GM19372 (cell line): ENCODE measurements around the gene SHE.

Experiments used
- ATAC-seq: cut with Tn5 transposase; IDR thresholded peaks from one replicate; pipeline ENCODE4 v1.9.1; 2021; ENCODE audit warnings: mild to moderate bottlenecking, low read depth, moderate library complexity; ENCODE audit not compliant: unreplicated experiment

The SHE gene

DNA sequence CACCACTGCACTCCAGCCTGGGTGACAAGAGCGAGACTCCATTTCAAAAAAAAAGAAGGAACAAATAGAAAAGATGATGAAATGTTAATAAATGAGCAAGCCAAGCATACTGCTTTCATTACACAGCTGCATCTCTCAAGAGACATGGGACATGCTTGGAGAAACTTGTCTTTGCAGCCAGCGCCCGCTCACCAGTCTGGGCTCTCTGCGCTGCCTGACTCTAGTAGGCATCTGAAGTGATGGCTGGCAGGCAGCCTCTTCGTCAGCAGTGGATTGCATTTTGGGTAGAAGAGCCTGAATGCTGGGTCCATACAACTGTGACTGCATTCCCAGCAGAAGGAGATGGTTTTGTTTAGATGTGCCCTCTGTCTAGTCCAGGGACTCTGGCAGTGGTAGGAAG, 49.1 kb downstream of the SHE start:
- ATAC-seq, result no peak

GRCh38 chr1:154448331-154448811, 53.8 kb downstream of the SHE start:
- no peak for ATAC-seq

- ATAC-seq, result no peak
These were observed 55.4 kb downstream of the SHE start for GRCh38 chr1:154446789-154447188.

GRCh38 chr1:154446292-154446691, 55.9 kb downstream of the SHE start:
- ATAC-seq, result no peak

GRCh38 chr1:154445040-154445472, 57.2 kb downstream of the SHE start:
- no peak for ATAC-seq

DNA sequence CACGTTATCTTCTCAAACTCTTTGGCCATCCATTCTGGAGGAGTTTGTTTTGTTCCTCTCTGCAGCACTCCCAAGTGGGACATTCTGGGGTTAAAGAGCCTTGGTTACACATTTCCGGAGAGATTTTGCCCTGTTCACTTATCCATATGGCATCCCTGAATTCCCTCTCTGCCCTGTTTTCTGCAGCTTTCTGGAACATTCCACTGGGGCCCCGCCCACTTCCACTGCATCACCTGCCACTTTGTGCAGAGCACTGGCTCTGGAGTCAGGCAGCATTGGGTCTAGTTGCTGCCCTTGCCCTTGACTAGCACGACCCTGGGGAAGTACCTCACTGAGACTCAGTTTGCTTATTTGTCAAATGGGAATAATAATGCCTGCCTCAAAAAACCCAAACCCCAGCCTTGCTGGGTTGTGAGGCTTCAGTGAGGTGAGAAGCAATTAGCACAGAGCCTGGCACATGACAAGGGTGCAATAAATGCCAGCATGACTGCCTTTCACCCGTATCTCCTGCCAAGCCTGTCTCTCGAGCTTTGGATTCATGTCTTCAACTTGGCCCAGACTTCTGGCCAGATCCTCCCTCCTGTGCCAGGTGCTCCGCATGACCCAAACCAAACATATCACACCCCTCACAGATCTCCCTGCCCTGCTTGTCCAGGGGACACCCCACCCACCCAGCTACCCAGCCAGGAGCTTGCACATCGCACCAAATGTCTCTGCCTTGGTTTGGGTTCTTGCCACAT, 58.8 kb downstream of the SHE start:
- no peak for ATAC-seq

DNA sequence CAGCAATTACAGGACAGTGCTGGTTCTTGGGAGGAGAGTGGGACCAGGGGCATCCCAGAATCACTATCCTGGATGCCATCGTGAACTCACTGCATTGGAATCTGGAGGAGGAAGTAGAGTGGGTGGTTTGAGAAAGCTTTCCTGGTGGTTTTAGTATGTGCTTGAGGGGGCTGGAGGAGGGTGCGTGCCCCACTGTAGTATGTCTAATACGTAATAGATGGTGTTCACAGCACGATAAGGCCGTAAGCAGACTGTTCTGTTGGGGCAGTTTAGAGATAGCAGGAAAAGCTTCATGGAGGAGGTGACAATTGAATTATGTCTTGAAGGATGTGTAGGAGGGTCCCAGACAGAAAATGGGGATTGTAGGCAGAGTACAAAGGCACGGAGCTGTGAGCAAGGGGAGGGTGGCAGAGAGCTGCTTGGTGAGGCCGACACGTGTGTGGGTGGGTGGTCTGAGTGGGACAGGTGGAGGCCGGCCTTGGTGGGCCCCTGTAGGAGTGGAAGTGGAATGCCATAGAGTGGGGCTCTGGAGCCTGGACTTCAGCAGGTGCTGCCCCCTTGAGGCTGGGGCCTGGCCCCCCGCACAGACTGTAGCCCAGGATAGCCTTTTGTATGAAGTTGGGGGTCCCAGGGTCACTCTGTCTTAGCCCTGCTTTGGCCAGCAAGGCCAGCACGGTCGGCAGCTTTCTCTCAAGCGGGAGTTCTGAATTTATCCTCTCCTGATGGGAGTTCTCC, 60.0 kb downstream of the SHE start:
- no peak for ATAC-seq

GRCh38 chr1:154441241-154441888, 60.8 kb downstream of the SHE start:
- ATAC-seq, result no peak

GRCh38 chr1:154440036-154440804, 62.0 kb downstream of the SHE start:
- no peak for ATAC-seq

GRCh38 chr1:154436433-154436832, 65.8 kb downstream of the SHE start:
- no peak for ATAC-seq

DNA sequence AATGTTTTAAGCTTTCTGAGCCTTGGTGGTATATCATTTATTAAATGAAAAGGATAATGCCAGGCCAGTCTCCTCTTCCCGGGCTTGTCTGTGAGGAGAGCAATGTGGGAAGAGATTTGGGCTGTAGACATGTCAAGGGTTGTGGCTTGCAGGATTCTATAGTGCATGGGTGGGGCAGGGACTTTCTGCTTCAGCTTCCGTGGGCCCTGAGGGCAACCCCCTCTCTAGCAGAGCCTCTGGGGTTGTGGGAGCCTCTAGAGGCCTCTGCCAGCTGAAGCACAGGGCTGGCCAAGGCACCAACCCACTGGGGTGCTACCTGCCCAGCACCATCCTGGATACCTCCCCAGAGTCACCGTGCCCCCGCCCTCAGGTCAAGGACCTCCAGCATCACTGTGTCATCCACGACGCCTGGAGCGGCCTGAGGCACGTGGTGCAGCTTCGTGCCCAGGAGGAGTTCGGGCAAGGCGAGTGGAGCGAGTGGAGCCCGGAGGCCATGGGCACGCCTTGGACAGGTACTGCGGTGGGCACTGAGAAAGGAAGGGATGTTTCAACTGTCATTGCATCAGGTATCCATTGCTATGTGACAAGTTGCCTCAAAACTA, 66.5 kb downstream of the SHE start:
- no peak for ATAC-seq

GRCh38 chr1:154434346-154435085, 67.7 kb downstream of the SHE start:
- no peak for ATAC-seq

- no peak for ATAC-seq
These were observed 68.9 kb downstream of the SHE start for GRCh38 chr1:154433161-154433764.

DNA sequence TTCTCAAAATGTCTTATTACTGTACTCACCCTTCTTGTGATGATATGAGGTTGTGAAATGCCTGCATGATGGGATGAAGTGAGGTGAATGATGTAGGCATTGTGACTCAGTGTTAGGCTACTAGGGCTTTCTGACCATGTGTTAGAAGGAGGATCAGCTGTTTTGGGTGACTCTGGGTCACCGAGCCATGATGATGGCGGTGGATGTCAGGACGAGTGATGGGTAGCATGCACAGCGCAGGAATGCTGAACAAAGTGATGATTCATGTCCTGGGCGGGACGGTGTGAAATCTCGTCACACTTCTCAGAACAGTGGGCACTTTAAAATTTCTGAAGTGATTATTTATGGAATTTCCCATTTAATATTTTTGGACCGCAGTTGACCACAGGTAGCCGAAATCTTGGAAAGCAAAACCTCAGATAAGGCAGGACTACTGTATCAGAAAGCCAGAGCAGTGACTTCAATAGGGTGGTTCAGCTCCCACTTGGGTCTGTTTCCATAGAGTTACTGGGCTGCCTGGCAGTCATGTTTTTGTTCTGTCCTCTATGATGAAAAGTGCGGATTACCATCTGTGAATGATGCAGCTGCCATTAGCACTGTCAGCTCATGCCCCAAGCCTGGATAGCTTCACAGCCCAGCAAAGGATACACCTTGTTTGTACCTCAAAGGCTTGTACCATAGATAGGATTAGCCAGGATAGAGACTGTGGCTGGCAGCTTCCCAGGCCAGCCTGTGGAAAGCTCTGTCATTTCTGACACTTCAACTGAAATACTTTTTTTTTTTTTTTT, 70.4 kb downstream of the SHE start:
- no peak for ATAC-seq

DNA sequence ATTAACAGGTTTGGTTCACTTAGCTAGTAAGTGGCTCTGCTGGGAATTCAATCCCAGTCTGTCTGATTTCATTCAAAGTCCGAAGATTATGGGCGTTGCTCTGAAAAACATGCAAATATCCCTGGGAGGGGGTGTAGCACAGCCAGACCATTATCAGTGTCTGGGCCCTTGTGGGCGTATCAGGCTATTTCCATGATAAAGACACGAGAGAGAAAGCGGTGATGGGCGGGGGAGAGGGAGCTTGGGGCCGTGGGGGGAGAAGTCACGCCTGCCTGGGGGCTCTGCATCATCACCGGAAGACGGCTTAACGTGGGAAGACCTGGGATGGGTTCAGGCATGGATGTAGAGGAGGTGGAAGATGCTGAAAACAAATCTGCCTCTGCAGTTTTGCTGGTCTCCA, 71.3 kb downstream of the SHE start:
- no peak for ATAC-seq

DNA sequence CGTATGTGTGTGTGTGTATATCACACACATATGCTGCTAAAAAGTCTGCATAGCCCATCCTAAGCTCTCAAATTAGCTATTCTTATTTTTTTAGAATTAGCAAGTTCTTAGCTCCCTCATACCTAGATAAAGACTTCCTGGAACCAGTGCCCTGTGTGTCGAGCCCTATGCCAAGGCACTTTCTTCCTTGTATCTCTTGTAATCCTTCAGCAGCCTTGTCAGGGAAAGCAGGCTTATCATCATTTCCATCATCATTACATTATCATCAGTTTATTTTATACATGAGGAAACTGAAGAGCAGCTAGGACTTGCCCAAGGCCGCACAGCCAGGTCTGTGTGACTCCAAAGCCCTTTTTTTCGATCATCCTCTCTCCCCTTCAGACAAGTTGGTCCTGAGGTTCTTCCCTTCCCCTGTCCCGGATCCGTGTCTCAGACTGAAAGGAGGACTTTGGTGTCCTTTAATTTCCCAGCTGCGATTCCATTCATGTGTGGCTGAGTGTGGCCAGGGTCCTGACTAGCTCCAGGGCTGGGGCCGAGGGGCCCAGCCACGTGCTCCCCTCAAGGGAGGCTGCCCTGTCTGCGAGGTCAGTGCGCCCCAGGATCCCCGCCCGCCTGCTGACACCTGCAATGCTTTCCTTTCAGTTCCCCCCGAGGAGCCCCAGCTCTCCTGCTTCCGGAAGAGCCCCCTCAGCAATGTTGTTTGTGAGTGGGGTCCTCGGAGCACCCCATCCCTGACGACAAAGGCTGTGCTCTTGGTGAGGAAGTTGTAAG, 72.2 kb downstream of the SHE start:
- ATAC-seq, result no peak
